Stimulated activated CD8-positive, alpha-beta memory T cell treated with anti-CD3 and anti-CD28 coated beads, Interleukin-4, amount 100 ng/mL, for 1 hour (primary cell): Measurements from ENCODE around the gene CSRP1.
"Not testable (repeated sequence)": the region's sequence is repeated elsewhere in the genome, so short reads cannot be mapped to it uniquely, and the experiment has no call there.

Source experiments
- DNase-seq, 2 donors: peaks; one replicate each; pipeline ENCODE4 v3.0.0-alpha.2; 2020; ENCODE audit warnings: low read depth in 2 of 2, low spot score in 1 of 2

Gene CSRP1

GRCh38 chr1:201506557-201507359 lies at the start of gene CSRP1:
Gene CSRP1 (minus strand): TSS chr1:201507123. CDS start chr1:201496303, 10,820 bp downstream.
- DNase-seq = peak; percentile 41 to 58

DNA sequence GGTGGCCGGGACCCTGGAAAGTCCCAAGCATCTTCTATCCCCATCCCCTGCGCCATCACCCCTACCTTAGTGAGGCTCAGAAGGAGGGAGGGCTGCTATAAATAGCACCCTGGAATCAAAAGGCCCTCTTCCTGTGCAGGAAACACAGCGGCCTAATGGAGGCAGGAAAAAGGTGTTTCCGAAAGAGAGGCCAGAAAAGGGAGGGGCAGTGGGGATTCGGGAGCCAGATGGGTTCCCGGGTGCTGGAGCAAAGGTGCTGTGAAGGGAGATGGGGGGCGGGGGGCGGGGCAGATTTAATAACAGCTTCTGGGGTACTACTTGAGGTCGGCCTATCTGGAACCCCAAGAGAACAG lies 48.6 kb upstream of the CSRP1 start:
- no peak for DNase-seq

- DNase-seq = no peak
Observed at GRCh38 chr1:201554789-201555592, 48.1 kb upstream of the CSRP1 start.

DNA sequence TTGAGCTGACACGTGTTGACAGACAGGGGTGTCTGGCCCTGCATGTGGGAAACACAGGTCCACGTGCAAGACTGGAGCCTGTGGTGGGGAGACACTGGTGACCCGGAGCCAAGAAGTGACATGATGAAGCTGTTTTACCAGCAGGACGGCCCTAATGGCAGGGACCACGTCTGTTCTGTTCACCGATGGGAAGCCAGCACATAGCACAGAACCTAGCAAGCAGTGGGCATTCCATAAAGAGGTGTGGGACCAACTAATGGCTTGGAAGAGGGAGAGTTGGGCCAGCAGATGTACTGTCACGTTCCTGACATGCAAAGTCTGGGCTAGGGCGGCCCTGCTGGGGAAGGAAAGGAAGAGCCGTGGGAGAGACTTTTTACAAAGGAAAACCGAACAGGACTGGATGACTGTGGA lies 47.3 kb upstream of the CSRP1 start:
- no peak for DNase-seq

GRCh38 chr1:201553496-201554189 lies 46.7 kb upstream of the CSRP1 start:
- no peak for DNase-seq

GRCh38 chr1:201552941-201553351 lies 46.0 kb upstream of the CSRP1 start:
- DNase-seq = no peak

DNA sequence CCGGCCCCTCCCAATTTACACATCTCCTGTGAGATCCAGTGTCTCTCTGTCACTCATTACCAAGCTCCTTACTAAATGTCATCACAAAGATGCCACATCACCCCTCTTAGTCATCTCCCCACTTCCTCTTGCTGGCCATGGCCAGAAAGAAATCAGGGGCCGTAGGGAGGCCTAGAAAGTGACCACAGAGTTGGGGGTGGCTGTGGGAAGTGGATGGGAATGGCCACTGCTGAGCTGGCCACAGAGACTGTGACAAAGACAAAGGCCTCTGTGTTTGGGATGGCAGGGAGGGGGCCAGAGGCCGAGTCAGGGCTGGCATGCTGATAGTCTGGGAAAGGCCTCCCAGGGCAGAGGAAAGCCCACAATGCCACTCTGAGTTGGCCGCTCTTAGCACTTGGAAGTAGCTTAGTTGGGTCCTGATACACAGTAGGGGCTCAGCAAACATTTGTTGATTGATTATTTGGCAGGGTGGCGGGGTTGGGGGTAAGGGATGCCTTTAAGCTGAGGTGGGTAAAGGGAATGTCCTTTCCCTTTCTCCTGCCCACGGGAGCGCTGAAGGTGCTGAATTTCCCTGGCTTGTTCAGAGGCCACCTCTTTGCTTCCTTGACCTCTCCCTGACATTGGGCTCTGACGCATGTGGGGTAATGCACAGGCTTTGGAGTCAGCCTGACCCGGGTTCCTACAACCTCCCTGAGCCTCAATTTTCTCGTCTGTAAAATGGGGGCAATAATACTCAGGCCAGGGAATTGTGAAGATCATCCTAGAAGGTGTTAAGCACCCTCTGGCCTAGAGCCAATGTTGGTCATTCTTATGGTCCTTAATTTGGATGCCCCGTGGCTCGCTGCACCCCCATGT lies 45.2 kb upstream of the CSRP1 start:
- DNase-seq = no peak

GRCh38 chr1:201551096-201551495 lies 44.2 kb upstream of the CSRP1 start:
- no peak for DNase-seq

GRCh38 chr1:201549522-201549921 lies 42.6 kb upstream of the CSRP1 start:
- not testable (repeated sequence) for DNase-seq

DNA sequence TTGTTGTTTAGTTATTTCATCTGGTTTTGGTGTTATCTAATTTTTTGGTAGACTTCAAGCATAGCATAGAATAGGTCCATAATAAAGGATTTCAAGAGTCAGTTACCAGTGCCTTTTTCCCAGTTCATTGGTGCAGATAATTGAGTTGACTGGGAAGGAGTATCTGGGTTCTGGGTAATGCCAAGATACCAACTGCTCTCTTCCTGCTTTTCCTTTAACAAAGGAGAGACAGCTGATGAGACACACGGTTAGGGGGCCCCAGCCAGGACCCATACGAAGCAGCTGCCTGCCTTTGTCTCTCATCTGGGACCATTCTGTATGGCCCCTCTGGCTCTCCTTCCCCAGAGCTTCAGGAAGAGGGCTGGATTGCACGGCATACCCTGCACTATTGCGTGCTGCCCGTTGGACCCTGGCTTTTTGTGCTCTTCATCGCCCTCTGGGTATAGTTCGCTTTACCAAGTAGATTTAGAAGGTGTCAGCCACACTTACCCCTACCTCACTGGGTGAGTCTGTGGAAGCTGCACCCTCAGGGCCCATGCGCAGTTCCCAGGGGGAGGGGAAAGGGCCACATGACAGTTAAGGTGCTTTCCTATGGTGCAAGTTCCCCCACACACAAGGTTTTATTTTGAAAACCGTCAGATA lies 39.0 kb upstream of the CSRP1 start:
- no peak for DNase-seq

DNA sequence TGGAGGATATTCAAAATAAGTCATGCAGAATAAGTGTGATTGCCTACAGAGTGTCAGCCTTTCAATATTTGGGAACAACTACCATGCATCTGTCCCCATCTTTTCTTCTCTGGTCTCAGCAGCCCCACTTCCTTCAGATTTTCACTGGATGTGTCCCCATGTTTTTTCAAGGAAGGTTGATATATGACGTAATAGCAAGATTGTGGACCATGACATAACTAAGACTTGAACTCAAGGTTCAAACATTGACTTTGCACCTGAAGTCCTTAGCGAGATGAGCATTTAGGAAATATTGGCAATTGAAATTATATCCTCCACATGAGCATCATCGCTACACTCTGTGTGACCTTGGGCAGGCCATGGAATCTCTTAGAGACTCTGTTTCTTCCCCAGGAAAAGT lies 37.8 kb upstream of the CSRP1 start:
- no peak for DNase-seq

DNA sequence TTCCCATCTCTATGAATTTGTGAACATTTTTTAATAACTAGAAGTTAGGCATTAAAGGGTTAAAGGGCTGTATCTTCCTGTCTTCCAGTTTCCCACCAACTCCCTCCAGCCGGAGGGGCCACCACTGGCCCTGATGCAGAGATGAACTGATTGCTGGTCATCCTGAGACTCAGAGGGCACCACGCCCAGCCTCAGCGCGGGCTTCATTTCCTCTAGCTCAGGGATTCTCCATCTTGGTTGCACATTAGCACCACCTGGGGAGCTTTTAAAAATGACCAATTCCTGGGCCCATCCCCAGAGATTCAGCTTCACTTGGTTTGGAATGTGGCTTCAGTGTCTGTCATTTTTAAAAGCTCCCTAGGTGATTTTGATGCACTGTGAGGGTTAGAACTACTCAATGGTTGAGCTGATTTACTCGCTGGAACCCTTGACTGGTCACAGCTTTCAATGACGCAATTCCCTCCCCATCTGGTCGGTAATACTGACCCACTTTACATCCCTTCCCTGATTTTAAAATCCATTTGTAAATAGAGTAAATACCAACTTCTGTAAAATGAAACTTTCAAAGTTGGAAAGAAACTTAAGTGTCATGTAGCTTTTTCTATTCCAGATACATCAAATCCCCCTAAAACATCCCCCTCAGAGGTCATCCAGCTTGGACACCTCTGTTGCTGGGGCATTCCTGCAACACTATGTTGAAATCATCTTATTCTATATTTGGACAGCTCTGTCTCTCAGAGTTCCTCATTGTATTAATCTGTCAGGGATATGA lies 37.1 kb upstream of the CSRP1 start:
- DNase-seq = no peak

- no peak for DNase-seq
Observed at GRCh38 chr1:201542309-201543035, 35.5 kb upstream of the CSRP1 start.

DNA sequence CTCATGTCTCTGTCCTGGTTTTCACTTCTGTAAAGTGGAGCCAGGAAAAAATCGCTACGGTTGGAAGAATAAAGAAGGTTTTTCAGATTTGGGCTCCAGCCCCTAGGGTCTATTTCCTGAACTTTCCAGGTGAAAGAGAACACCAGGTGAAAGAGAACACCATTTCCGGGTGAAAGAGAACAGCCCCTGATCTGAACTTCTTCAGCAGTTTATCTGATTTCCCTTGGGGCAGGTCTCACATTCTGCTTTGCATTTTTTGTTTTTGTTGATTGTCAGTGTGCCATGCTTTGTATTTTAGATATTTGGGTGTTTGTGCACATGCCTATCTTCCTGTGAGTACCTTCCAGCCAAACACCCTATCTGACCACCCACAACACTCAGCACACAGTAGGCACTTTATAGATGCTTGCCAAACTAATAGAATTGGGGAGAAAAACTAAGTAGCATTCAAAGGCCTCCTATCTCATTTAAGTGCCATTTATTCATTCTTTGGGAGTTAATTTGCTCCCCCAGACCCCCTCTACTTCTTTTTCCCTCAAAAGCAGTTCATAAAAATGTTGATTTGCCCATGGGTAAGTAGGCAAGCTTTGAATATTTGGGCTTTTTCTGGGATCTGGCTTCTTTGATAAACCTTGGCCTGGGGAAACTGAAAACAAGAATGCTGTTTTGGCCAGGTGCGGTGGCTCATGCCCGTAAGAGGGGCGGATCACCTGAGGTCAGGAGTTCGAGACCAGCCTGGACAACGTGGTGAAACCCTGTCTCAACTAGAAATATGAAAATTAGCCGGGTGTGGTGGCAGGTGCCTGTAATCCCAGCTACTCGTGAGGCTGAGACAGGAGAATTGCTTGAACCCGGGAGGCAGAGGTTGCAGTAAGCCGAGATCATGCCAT lies 34.2 kb upstream of the CSRP1 start:
- DNase-seq = no peak

DNA sequence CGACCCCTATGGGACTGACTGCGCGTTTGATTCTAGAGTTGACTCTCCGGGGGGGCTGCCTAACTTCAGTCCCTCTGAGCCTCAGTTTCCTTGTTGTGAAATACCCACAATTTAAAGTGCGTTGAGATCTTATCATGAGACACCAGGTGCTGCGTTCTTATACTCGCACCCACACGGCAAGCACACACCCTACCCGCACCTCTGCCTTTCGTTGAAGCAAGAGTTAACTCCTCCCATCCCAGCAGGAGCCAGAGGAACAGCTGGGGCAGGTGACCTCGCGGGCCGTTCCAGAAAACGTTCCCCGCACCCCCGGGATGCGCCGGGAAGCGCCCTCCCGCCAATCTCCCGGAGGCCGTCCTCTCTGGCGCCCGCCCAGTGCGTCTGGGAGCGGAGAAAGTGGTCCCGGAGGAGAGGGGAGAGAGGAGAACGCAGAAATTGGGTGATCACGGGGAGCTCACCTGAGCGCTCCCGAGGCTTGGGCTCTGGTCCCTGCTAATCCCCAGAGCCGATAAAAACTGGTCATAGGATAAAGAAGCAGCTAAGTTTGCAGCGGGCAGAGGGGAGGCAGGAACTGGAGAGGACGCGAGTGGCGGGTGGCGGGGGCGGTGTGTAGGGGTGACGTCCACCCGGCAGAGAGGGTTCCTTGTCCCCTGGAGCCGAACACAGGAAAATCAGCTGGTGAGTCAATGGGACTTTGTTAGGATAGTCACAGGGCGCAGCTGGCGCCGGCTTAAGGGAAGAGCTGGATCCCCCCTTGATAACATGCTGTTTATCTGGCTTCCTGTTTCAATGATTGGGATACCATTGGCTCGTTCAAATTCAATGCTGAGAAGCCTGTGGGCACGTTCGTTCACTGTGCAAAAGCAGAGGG lies 32.9 kb upstream of the CSRP1 start:
- no peak for DNase-seq

DNA sequence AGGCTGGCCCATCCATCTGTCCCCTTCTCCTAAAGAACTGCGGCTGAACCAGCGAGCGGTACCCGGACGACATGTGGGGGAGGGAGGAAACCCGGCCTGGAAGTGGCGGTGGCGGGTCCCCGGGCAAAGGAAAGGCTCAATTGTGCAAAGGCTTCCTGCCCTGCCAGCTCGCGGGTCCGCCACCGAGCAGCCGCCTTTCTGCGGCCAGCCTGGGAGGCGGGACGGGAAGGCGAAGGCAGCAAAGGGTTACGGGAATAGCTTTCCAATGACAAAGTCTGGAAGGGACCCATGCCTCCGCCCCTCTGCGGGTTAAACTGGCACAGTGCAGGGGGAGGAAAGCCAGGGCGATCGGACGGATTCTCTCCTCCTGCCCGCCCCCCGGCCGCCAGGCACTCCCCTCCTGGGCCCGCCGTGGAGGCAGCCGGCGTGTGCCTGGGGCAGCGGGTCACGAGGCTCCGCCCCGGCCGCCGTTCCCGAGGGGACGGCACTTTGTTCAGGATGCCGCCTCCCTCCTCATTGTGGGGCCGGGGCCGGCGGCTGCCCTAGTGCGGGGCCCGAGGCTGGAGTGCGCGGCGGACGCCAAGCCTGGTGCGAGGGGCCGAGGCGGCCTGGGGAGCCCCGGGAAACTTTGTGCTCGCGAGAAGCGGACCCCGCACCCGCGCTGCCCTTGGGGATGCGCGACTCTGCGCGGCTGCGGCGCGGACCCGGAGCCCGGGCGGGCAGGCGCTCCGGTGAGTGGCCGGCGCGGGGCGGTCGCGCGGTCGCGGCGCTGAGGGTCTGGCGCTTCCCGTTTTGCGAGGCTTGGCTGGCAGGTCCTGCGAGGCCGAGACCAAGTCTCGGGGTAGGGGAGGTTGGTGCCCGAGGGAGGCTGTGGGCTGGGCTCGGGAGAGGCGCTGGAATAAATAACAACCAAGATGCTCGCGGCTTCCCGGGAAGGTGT lies 32.0 kb upstream of the CSRP1 start, which contains the start of gene NAV1:
Gene NAV1, plus strand, starts transcription at position 516 of the 940 bp plus-strand sequence. CDS start 83,758 bp downstream, outside the sequence.
- DNase-seq = no peak
